ENCODE measurements around the gene EPN2. TPM values are rescaled to one million over a fixed set of nuclear protein-coding genes. Genes with fewer than 3 reads are reported as not detected.

EPN2 gene
- total RNA-seq, 4 donors from 2014 or later, result 26.0 to 45.9 (median 34.6) TPM

- DNase-seq (ENCODE audit: low spot score), result no peak
- no peak for TF ChIP-seq CTCF (IDR thresholded peaks at IDR 0.05)
- ATAC-seq (ENCODE audit: low FRiP score), result no peak
Observed at GRCh38 chr17:19306160-19307111, 69.3 kb downstream of the EPN2 start.

- no peak for ATAC-seq (ENCODE audit: low FRiP score)
- no peak for TF ChIP-seq CTCF (IDR thresholded peaks at IDR 0.05)
- DNase-seq (ENCODE audit: low spot score), result no peak
Observed at GRCh38 chr17:19307521-19307920, 70.4 kb downstream of the EPN2 start.

DNA sequence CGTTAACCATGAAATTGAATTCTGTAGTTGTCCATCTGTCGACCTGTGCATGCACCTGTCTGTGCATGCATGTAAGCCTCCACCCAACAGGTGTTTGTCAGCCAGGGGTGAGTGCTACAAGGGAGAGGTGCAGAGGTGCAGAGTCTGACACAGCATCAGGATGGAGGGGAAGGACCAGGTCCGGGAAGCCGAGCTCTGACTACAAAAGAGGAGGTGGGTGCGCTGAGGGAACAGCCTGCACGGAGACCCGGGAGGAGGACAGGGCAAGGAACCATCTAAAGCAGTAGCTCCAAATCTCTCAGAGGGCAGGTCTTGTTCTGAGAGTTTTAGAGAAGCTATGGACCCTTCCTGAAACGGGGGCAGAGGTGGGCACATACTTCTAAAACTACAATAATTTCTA, 71.2 kb downstream of the EPN2 start:
- DNase-seq (ENCODE audit: low spot score), result no peak
- ATAC-seq (ENCODE audit: low FRiP score), result no peak
- no peak for TF ChIP-seq CTCF (IDR thresholded peaks at IDR 0.05)

DNA sequence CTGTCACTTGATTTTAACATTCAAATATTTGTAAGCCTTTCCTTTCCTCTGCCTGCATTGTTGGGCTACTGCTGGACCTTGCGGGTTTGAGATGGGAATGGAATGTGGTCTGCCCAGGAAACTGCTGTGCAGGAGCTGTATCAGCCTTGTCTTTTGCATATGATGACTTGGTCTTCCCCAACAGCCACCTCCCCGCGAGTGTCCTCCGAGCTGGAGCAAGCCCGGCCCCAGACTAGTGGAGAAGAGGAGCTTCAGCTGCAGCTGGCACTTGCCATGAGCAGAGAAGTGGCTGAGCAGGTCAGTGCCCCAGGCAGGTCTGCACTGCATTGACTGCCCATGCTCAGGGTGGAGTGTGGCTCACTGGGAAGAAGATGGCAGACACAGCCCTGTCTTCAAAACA, 72.5 kb downstream of the EPN2 start:
- no peak for DNase-seq (ENCODE audit: low spot score)
- no peak for ATAC-seq (ENCODE audit: low FRiP score)
- no peak for TF ChIP-seq CTCF (IDR thresholded peaks at IDR 0.05)

- TF ChIP-seq CTCF (IDR thresholded peaks at IDR 0.05), result no peak
- no peak for DNase-seq (ENCODE audit: low spot score)
- ATAC-seq (ENCODE audit: low FRiP score), result no peak
Observed at GRCh38 chr17:19310151-19310550, 73.0 kb downstream of the EPN2 start.

DNA sequence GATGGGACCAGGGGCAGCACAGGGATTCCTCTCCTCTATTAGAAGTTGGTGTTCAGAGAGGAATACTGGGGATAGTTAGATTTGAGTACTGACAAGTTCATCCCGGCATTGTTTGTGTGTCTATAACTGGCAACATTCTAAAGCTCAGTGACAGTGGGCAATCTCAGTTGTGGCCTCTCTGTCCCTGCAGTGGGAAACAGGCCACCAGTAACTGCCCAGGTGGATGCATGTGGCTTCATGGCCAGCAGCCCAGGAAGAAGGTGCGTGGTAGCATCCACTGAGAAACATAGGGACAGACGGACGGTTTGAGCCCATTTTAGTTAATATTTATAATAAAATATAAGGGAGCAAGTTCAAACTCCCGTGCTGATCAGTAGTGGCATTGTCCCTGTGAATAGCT, 73.8 kb downstream of the EPN2 start:
- DNase-seq (ENCODE audit: low spot score) (no peak), ATAC-seq (ENCODE audit: low FRiP score) (no peak)
- no peak for TF ChIP-seq CTCF (IDR thresholded peaks at IDR 0.05)
